GM12878 (cell line): ENCODE results near the gene ZNF30. TPM values are rescaled to one million over a fixed set of nuclear protein-coding genes. Genes with fewer than 3 reads are reported as not detected.

Experiments used
- ATAC-seq: fragments of 200-7000 bp; cut with Tn5 transposase; 3 replicates; pipeline ENCODE4 v1.9.1; 2020; ENCODE audit warnings: mild to moderate bottlenecking, moderate library complexity
- BruUV-seq: library from RNA; stranded (reverse); fragments of 400-500 nt; replicated peaks from 2 replicates; lab custom pipeline; 2021; lab: Mats Ljungman, UMichigan
- CTCF ChIA-PET: fragments of 300-600 bp; sonication (Branson Sonifier 250); formaldehyde crosslinking; extraction: SDS; loops from one replicate; lab custom pipeline; 2021; ENCODE audit warnings: inconsistent platforms; lab: Yijun Ruan, JAX
- POLR2A ChIA-PET: fragments of 350-600 bp; formaldehyde crosslinking; extraction: SDS; loops from one replicate; lab custom pipeline; 2021; ENCODE audit warnings: inconsistent platforms; lab: Charles Lee
- RAD21 ChIA-PET: fragments of 300-600 bp; sonication (Branson Sonifier 250); formaldehyde crosslinking; loops from one replicate; lab custom pipeline; 2023; ENCODE audit warnings: antibody characterized with exemption; ENCODE audit not compliant: unreplicated experiment; lab: Charles Lee
- SMC1A ChIA-PET: fragments of 300-600 bp; sonication (Branson Sonifier 250); formaldehyde crosslinking; loops from one replicate; lab custom pipeline; 2023; ENCODE audit not compliant: unreplicated experiment, uncharacterized antibody; lab: Charles Lee
- DNase-seq: peaks from one replicate; pipeline ENCODE4 v3.0.0-alpha.2; 2011; ENCODE audit warnings: low read depth, low spot score
- FAIRE-seq: peaks from 3 replicates; lab custom pipeline; 2011; peaks lifted over from hg19 to GRCh38; lab: Jason Lieb, UNC
- H2AFZ ChIP-seq: 2 replicates; pipeline ENCODE4 v1.6.0; 2011; ENCODE audit warnings: low read depth, low read length, control low read depth; ENCODE audit not compliant: control insufficient read depth
- H3K27ac ChIP-seq: 2 replicates; pipeline ENCODE4 v1.5.1; 2011; ENCODE audit warnings: control low read depth; ENCODE audit not compliant: control insufficient read depth, insufficient read depth
- H3K27me3 ChIP-seq, 2 experiments: replicated peaks in 1 of 2; 2 replicates each; pipeline versions ENCODE4 v1.6.0 to v1.6.1; 2011; ENCODE audit warnings: low read length in 1 of 2; ENCODE audit not compliant: control insufficient read depth in 2 of 2, insufficient read depth in 2 of 2
- H3K36me3 ChIP-seq, 2 experiments: 2 replicates each; pipeline ENCODE4 v1.5.1; 2011; ENCODE audit warnings: low read length in 1 of 2; ENCODE audit not compliant: control insufficient read depth in 2 of 2, insufficient read depth in 2 of 2
- H3K4me1 ChIP-seq: 2 replicates; pipeline ENCODE4 v1.6.1; 2011; ENCODE audit warnings: mild to moderate bottlenecking, low read length, moderate library complexity, mixed read lengths; ENCODE audit not compliant: control insufficient read depth, insufficient read depth
- H3K4me2 ChIP-seq: 2 replicates; pipeline ENCODE4 v1.6.0; 2011; ENCODE audit warnings: control low read depth; ENCODE audit not compliant: control insufficient read depth, insufficient read depth
- H3K4me3 ChIP-seq: fragments of 200-600 bp; sonication (generic); 2 replicates; pipeline ENCODE4 v1.5.1; 2016
- H3K79me2 ChIP-seq: 2 replicates; pipeline ENCODE4 v1.6.0; 2011; ENCODE audit warnings: low read length; ENCODE audit not compliant: control insufficient read depth, insufficient read depth
- H3K9ac ChIP-seq: 2 replicates; pipeline ENCODE4 v1.8.0; 2011; ENCODE audit warnings: low read length, control low read depth, mixed read lengths; ENCODE audit not compliant: control insufficient read depth, insufficient read depth
- H3K9me3 ChIP-seq: replicated peaks from 3 replicates; pipeline ENCODE4 v1.5.1; 2011; ENCODE audit warnings: mild to moderate bottlenecking, low read length; ENCODE audit not compliant: control insufficient read depth, insufficient read depth
- H4K20me1 ChIP-seq: 2 replicates; pipeline ENCODE4 v1.6.0; 2011; ENCODE audit not compliant: control insufficient read depth, insufficient read depth
- ATF2 ChIP-seq: IDR thresholded peaks from 2 replicates; pipeline ENCODE4 v1.6.1; 2012; ENCODE audit warnings: low read length, inconsistent platforms
- BCL11A ChIP-seq: IDR thresholded peaks from 2 replicates; pipeline ENCODE4 v1.6.1; 2011; ENCODE audit warnings: low read depth, low read length
- BCLAF1 ChIP-seq: fragments of 450-650 bp; IDR thresholded peaks from 2 replicates; pipeline ENCODE4 v1.6.1; 2017; ENCODE audit warnings: antibody characterized with exemption, mild to moderate bottlenecking, moderate library complexity
- DPF2 ChIP-seq: fragments of 450-650 bp; IDR thresholded peaks from 2 replicates; pipeline ENCODE4 v1.6.1; 2017; ENCODE audit warnings: mild to moderate bottlenecking
- EED ChIP-seq: sonication (generic); IDR thresholded peaks from 2 replicates; pipeline ENCODE4 v1.6.1; 2016; ENCODE audit warnings: antibody characterized with exemption, low read depth
- EGR1 ChIP-seq, 2 experiments: IDR thresholded peaks; 1 replicate in 1 of 2; 2 replicates in 1 of 2; pipeline ENCODE4 v1.6.1; 2011 to 2012; ENCODE audit warnings: low read depth in 2 of 2, low read length in 2 of 2, borderline replicate concordance in 1 of 2, mild to moderate bottlenecking in 1 of 2, moderate library complexity in 1 of 2
- FOXK2 ChIP-seq: fragments of 450-650 bp; IDR thresholded peaks from 2 replicates; pipeline ENCODE4 v1.6.1; 2017; ENCODE audit warnings: mild to moderate bottlenecking, moderate library complexity
- GATAD2B ChIP-seq: fragments of 450-650 bp; conservative IDR thresholded peaks from 2 replicates; pipeline ENCODE4 v1.6.1; 2017; ENCODE audit warnings: low read depth, mild to moderate bottlenecking, moderate library complexity
- IKZF2 ChIP-seq, 2 experiments: fragments of 450-650 bp; IDR thresholded peaks; 2 replicates each; pipeline ENCODE4 v1.6.1; 2017; ENCODE audit warnings: mild to moderate bottlenecking in 2 of 2, moderate library complexity in 2 of 2
- JUNB ChIP-seq: IDR thresholded peaks from 2 replicates; pipeline ENCODE4 v1.6.1; 2016; ENCODE audit warnings: antibody characterized with exemption, mild to moderate bottlenecking
- NKRF ChIP-seq: fragments of 450-650 bp; conservative IDR thresholded peaks from 2 replicates; pipeline ENCODE4 v1.6.1; 2017; ENCODE audit warnings: mild to moderate bottlenecking, moderate library complexity
- PKNOX1 ChIP-seq: fragments of 450-650 bp; IDR thresholded peaks from 2 replicates; pipeline ENCODE4 v1.6.1; 2016; ENCODE audit warnings: mild to moderate bottlenecking
- RAD51 ChIP-seq: fragments of 450-650 bp; IDR thresholded peaks from 2 replicates; pipeline ENCODE4 v1.6.1; 2016; ENCODE audit warnings: moderate library complexity, mild to moderate bottlenecking, inconsistent platforms
- SIX5 ChIP-seq: IDR thresholded peaks from 2 replicates; pipeline ENCODE4 v1.6.1; 2011; ENCODE audit warnings: mild to moderate bottlenecking, low read depth, low read length, moderate library complexity; ENCODE audit not compliant: severe bottlenecking
- SPI1 ChIP-seq: IDR thresholded peaks from 2 replicates; pipeline ENCODE4 v1.6.1; 2011; ENCODE audit warnings: low read depth, mild to moderate bottlenecking, low read length, moderate library complexity, borderline replicate concordance; ENCODE audit not compliant: insufficient read depth
- SREBF1 ChIP-seq: IDR thresholded peaks from 2 replicates; pipeline ENCODE4 v1.6.1; 2012; ENCODE audit warnings: mild to moderate bottlenecking, low read length
- USF2 ChIP-seq: IDR thresholded peaks from 2 replicates; pipeline ENCODE4 v1.6.1; 2011; ENCODE audit warnings: low read depth, low read length, improper control_type of control experiment, borderline replicate concordance
- WGBS: methylation state at CpG from one replicate; pipeline ENCODE4 v1.1.6; 2016; ENCODE audit warnings: low lambda C conversion rate; ENCODE audit not compliant: insufficient replicate concordance, insufficient coverage; ENCODE audit errors: missing lambda C conversion rate; 5-methylcytosine and 5-hydroxymethylcytosine counted together
- in situ Hi-C: fragments of 300-500 bp; cut with MboI; formaldehyde crosslinking; loops from 9 replicates; pipeline ENCODE4 v1.14.3; 2018; ENCODE audit warnings: mixed read lengths
- intact Hi-C: fragments of 100-400 bp; cut with micrococcal nuclease; formaldehyde crosslinking; loops from one replicate; pipeline ENCODE4 v1.14.2; 2022; ENCODE audit not compliant: unreplicated experiment
- polyA plus RNA-seq, 11 experiments: library from polyadenylated mRNA; depleted of rRNA in 4 of 11; unstranded in 6 of 11; stranded (reverse) in 5 of 11; fragments of >200 nt; fragmentation: Nextera tagmentation in 4 of 11; fragmentation: Illumina TruSeq in 1 of 11; extraction: Ambion mirVana in 4 of 11; extraction: Trizol in 1 of 11; gene quantifications; 1 replicate in 1 of 11; 2 replicates in 10 of 11; pipeline versions ENCODE4 v1.2.1 to v1.2.3, GENCODE V29; 2011 to 2016; ENCODE audit warnings: inconsistent platforms in 2 of 11, missing spikeins in 2 of 11, low read depth in 1 of 11
- total RNA-seq, 4 experiments: library from RNA; depleted of rRNA in 3 of 4; stranded (reverse); fragments of >200 nt in 3 of 4; fragmentation: Illumina TruSeq in 1 of 4; extraction: Trizol in 1 of 4; gene quantifications; 2 replicates each; pipeline versions ENCODE4 v1.2.1 to v1.2.3, GENCODE V29; 2013 to 2021

Gene ZNF30
- total and polyA plus RNA-seq, 10 of the 15 experiments (the other 5 are each of a cell fraction or from before 2014, with no cell fraction given) = 0.85 to 2.3 (median 1.3) TPM

GRCh38 chr19:34925278-34925855 is 1.3 kb upstream of the ZNF30 start:
- no peak overlapping the region for H3K4me2 ChIP-seq
- ChIA-PET SMC1A (no interaction called here), RAD21 (no interaction called here), POLR2A (no interaction called here), CTCF (no interaction called here)
- no peaks in the 10 kb centered on the region for H3K36me3 ChIP-seq
- no peaks in the 10 kb centered on the region for H3K9me3 ChIP-seq
- H3K27me3 ChIP-seq = no peaks in the 10 kb centered on the region
- H3K27ac ChIP-seq = no peak overlapping the region
- in situ Hi-C loops = no loop called here
- ATAC-seq (no peak), DNase-seq (no peak), FAIRE-seq (no peak)
- no peak overlapping the region for H2AFZ ChIP-seq
- TF ChIP-seq EED (no peak), EGR1 (IDR thresholded peaks at IDR 0.05; ENCODE audit: borderline replicate concordance in 1 of 2, low read depth in 2 of 2, low read length in 2 of 2) (no peak), PKNOX1 (no peak), BCL11A (no peak), JUNB (no peak), NKRF (no peak), USF2 (no peak), FOXK2 (no peak), BCLAF1 (no peak), ATF2 (no peak), RAD51 (no peak), DPF2 (no peak), SIX5 (no peak), SPI1 (no peak), SREBF1 (no peak), GATAD2B (no peak), IKZF2 (IDR thresholded peaks at IDR 0.05) (no peak)
- intact Hi-C loops = no loop called here
- no peaks in the 10 kb centered on the region for H3K79me2 ChIP-seq
- no peaks in the 10 kb centered on the region for H3K4me1 ChIP-seq
- no TSS peak for BruUV-seq
- H4K20me1 ChIP-seq = no peaks in the 10 kb centered on the region
- H3K4me3 ChIP-seq = no peak overlapping the region
- WGBS = 82% methylated on average over 15 of the region's 15 CpGs
- H3K9ac ChIP-seq = no peak overlapping the region
